Stimulated activated naive CD8-positive, alpha-beta T cell treated with anti-CD3 and anti-CD28 coated beads, Interleukin-15, amount 100 ng/mL, for 72 hours (primary cell): ENCODE data around the gene ASB5.

Experiments
- ATAC-seq: fragments of 150-1000 bp; cut with Tn5 transposase; 2 replicates; pipeline ENCODE4 v1.10.0; 2021; ENCODE audit warnings: mild to moderate bottlenecking, moderate library complexity
- DNase-seq, 2 donors: peaks; one replicate each; pipeline ENCODE4 v3.0.0; 2021 to 2022
- H3K27ac Mint-ChIP-seq, 2 donors: one replicate each; pipeline ENCODE4 v1.8.0; 2022; ENCODE audit warnings: mild to moderate bottlenecking in 2 of 2, mixed read lengths in 2 of 2, moderate library complexity in 2 of 2
- H3K27me3 Mint-ChIP-seq: one replicate; pipeline ENCODE4 v1.8.0; 2022; ENCODE audit warnings: mixed read lengths
- H3K4me1 Mint-ChIP-seq: one replicate; pipeline ENCODE4 v1.8.0; 2022; ENCODE audit warnings: mild to moderate bottlenecking, mixed read lengths
- H3K4me3 Mint-ChIP-seq, 2 donors: one replicate each; pipeline ENCODE4 v1.8.0; 2022; ENCODE audit warnings: mild to moderate bottlenecking in 2 of 2, mixed read lengths in 2 of 2, moderate library complexity in 1 of 2
- H3K9me3 Mint-ChIP-seq, 2 donors: one replicate each; pipeline ENCODE4 v1.8.0; 2022; ENCODE audit warnings: mixed read lengths in 2 of 2

The ASB5 gene

DNA sequence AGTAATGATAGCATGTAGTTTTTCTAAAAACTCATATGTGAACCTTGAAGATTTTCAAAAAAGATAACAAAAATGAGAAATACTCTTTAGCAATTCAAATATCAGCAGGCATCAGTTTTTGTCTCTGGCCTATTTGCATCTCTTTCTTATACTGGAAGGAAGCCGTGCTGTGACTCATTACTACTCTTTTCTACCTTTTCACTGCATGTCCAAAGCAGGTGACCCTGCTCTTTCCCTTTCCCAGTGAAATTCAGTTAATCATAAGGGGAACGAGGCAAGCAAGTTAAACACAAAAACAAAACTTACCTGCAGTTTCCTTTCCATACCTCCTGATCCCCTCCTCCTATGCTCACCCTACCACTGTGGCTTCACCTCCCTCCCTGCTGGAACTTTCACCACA is 83.0 kb downstream of the ASB5 start:
- ATAC-seq: no peak
- Mint-ChIP-seq H3K4me3 (no peak overlapping the region), H3K27me3 (peaks cover 18% of the 10 kb centered on the region), H3K4me1 (peaks cover 25% of the 10 kb centered on the region), H3K9me3 (no peaks in the 10 kb centered on the region), H3K27ac (no peak overlapping the region)
- no peak for DNase-seq

DNA sequence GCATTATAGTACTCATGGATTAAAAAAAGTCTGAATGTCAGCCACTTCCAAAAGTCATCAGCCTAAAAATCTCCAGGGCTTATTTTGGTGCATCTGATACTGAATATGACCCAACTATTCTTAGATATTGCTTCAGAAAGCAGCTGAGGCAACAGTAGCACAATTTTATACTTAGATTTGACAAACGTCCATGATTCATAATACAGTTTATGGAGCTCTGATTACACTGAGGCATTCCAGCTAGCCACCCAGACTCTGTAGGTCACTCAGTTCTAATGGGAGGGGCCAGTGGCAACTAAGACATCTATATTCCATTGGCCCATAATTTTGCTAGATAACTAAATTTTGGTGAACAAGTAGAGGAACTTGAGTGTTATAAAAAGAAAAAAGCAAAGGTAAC is 84.0 kb downstream of the ASB5 start:
- ATAC-seq (no peak), DNase-seq (no peak)
- H3K4me1 Mint-ChIP-seq: peaks cover 25% of the 10 kb centered on the region
- no peaks in the 10 kb centered on the region for H3K9me3 Mint-ChIP-seq
- no peak overlapping the region for H3K27ac Mint-ChIP-seq
- no peak overlapping the region for H3K4me3 Mint-ChIP-seq
- peaks cover 15% of the 10 kb centered on the region for H3K27me3 Mint-ChIP-seq
